ENCODE measurements around the gene KIAA0232.
A peak's percentile ranks its signal among the peaks of the same experiment; 100 is the strongest.
"Not testable (repeated sequence)": the region's sequence is repeated elsewhere in the genome, so short reads cannot be mapped to it uniquely, and the experiment has no call there.

Gene KIAA0232

DNA sequence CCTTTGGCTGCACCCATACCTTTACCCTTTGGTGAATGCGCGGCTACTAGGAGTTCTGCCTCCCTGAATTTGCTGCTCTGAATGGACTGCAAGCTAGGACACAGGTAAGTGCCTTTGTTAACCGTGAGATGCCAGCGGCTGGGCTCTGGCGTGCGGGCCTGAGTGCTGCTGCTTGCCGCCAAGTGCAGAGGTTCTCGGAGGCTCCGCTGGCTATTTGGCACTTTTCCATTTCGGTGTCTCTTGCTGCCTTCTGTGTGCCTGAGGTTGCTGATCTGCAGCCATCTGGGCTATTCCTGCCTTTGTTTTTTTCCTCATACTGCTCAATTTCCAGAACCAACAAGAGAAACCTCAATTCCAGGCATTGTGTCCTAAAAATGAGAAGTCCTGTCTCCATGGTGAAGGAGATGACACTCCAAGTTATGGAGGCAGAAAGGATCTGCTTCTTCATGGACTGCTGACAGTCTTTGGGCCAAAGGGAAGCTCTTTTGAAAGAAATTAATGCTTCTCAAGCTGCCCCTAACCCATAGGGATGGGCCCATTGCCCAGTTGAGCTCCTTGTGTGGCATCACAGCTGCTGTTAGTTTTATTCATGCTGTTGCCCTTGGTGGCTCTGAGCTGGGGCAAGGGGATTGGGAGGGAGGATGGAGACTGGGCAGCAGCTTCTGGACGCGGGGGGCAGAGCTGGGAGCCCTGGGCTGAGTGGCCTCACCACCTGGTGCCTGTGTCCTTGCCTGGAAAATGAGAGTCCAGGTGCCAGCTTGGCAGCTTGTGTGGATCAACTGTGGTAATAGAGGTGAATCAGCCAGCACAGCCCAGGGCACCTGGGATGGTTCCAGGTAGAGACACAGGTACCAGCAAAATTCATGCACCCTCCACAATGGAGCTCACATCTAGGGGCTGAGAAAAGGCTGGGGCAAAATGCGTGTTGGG, 123.3 kb downstream of the KIAA0232 start:
- DNase-seq = no peak

DNA sequence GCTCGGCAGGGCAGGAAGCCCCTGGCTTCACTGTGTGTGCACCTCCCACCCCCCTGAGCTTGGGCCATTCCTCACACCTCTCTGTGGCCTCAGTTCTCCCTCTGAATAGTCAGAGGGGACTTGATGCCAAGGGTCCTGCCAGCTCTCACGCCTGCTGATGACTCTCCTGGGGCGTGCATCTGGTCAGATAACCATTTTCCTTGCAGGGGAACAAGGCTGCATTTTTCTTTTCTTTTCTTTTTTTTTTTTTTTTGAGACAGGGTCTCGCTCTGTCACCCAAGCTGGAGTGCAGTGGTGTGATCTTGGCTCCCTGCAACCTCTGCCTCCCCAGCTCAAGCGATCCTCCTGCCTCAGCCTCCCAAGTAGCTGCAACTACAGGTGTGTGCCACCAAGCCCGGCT, 124.0 kb downstream of the KIAA0232 start:
- not testable (repeated sequence) for DNase-seq

- DNase-seq = peak; percentile 19 to 57 (median 25)
These were observed 125.2 kb downstream of the KIAA0232 start for GRCh38 chr4:6907658-6908191.

- DNase-seq = no peak
These were observed 126.0 kb downstream of the KIAA0232 start for GRCh38 chr4:6908432-6909112.

DNA sequence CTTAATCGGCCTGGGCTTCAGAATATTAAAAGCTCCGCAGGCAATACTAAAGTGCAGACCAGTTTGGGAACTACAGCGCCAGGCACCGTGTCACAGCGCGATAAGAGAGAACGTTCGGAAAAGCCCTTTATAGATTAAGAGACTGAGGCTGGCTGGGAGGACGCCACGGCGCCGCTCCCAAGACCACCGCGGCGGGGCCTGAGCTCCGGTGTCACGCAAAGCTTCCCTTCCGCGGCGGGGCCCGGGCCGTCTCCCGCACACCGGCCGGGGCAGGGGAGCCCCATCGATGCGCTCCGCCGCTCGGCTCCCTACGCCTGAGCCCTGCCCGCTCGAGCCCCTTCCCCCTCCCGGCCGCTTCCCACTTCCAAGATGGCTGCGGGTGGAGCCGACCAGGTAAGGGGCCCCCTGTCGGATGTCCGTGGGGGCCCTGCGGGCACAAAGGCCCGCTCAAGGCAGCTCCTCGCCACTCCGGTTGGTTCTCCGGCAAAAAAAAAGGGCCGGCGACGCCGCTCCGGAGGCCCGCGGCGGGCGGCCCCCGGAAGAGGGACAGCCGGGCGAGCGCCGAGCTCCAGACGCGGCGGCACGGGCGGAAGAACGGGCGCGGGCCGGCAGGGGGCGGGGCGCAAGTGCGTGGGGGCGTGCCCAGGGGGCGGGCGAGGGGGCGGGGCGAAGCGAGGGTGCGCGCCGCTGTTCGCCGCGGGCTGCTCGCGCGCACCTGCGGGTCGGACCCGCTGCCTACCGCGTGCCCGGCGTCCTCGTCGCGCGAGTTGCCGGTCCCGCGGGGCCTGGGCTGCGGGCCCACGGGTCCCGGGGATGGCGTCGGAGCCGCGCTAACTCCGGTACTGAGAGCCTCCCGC, 126.8 kb downstream of the KIAA0232 start, which contains the start of gene TBC1D14:
Gene TBC1D14, plus strand, starts transcription at position 714 of the 857 bp plus-strand sequence. CDS start 13,564 bp downstream, outside the sequence.
- peak; percentile 85 to 95 (median 92) for DNase-seq

- peak in 2 of 3 experiments; percentile 54 to 71 for DNase-seq
These were observed 127.4 kb downstream of the KIAA0232 start for GRCh38 chr4:6909970-6910339.

DNA sequence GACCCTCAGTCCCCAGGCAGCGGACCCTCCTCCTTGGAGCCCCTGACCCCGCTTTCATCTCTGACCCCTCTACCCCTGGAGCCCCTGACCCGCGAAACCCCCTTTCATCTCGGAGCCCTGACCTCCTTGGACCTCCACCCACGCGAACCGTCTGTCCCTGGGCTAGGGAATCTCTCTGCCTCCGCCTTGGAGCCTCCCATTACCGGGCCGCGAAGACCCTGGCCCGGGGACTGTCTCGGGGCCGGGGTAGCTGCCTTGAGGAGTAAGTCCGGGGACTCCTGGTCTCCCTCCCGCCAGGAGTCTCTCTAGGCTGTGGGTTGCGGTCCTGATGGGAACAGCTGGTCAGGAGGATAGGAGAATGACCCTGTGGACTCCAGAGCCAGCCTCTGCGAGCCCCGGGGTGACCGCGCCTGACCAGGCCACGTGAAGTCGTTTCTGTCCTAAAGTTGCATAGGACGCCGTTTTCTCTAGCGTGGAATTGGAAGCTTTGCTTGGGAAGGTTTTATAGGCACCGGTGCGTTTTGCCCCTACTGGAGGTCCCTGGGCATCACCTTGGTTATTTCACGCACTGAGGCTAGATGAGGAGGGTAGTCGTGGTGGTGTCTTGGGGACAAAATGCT, 127.9 kb downstream of the KIAA0232 start:
- DNase-seq = no peak

DNA sequence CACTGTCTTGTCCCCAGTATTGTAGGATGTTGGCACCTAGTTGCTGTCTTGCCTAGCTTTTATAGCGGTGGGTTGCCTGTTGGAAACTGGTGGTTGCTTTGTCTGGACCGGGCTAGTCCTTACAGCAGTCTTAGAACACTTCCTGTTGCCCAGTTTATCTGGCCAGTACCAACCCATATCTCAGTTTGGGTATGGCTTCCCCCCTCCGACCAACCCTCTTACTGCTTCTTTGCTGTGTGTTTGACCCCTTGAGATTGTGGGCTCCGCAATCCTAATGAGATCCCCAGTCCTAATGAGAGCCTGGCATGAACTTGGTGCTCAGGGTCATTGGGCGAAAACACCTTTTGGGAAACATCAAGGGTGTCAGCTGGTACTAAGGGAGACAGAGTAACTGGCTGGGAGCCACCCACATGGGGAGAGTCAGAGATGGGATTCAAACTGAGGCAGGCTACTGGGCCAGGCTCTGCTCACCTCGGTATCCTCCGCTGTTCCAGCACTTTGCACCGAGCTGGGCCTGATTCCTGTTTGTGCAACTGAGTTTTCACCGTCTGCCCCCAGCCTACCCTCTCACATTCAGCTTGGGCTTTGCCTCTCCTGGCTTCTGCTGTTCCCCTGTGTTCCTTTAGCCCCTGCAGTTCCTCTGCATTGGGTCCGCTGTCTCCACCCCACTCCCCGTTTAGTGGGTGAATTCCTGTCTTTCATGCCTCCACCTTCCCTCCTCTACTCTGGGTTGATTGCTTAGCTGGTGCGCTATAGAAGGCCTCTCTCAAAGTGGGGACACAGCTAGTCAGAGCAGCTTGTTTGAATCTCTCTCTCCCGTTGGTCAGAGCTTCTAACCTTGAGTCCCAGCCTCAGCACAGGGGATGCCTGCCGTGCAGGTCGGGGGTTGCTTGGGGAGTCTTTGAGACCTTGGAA, 128.7 kb downstream of the KIAA0232 start:
- no peak for DNase-seq

DNA sequence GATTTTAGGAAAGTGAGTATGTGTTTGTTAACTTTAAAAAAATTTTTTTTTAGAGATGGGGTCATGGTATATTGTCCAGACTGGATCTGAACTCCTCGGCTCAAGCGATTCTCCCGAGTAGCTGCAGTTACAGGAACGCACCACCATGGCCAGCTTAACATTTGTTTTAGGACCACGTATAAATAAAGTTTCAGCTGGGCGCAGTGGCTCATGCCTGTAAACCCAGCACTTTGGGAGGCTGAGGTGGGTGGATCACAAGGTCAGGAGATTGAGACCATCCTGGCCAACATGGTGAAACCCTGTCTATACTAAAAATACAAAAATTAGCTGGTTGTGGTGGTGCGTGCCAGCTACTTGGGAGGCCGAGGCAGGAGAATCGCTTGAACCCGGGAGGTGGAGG, 129.4 kb downstream of the KIAA0232 start:
- DNase-seq = not testable (repeated sequence)

DNA sequence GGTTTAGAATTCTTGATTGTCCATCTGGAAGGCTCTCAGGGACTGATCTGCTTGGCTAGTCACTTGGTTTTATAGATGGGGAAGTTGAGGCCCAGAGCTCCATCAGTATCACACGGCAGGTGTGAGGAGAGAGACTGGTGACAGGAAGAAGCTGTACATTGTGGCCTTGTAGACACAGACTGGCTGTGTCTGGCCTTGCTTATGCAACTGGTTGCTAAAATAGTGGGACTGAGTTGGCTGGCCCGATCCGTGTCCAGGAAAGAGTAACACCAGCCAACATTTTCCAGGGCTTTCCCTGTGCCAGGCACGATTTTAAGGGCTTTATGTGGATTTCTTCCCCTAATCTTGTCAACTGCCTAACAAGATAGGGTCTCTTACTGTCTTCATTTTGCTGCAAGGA, 129.9 kb downstream of the KIAA0232 start:
- DNase-seq = no peak

DNA sequence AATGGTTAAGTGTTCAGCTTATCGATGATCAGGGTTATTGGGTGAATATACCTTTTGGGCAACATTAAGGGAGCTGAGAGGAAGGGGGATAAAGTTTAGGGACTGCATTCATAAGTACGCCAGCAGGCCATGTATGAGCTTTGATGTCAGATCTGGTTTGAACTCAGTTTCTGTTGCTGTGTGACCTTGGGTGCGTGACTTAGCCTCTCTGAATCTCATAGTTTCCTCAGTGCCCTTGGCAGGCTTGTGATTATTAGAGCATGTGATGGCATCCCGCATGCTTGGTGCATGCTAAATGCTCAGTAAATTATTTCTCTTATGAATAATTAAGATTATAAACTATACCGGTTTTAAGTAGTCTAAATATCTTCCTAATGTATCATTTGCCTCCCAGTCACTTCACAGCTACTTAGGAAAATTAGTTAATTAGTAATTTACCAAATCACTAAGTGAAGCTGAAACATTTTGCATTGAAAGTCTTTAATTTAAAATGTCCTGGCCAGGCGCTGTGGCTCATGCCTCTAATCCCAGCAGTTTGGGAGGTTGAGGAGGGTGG, 130.9 kb downstream of the KIAA0232 start:
- no peak for DNase-seq

- DNase-seq = no peak
These were observed 131.9 kb downstream of the KIAA0232 start for GRCh38 chr4:6914448-6914847.

DNA sequence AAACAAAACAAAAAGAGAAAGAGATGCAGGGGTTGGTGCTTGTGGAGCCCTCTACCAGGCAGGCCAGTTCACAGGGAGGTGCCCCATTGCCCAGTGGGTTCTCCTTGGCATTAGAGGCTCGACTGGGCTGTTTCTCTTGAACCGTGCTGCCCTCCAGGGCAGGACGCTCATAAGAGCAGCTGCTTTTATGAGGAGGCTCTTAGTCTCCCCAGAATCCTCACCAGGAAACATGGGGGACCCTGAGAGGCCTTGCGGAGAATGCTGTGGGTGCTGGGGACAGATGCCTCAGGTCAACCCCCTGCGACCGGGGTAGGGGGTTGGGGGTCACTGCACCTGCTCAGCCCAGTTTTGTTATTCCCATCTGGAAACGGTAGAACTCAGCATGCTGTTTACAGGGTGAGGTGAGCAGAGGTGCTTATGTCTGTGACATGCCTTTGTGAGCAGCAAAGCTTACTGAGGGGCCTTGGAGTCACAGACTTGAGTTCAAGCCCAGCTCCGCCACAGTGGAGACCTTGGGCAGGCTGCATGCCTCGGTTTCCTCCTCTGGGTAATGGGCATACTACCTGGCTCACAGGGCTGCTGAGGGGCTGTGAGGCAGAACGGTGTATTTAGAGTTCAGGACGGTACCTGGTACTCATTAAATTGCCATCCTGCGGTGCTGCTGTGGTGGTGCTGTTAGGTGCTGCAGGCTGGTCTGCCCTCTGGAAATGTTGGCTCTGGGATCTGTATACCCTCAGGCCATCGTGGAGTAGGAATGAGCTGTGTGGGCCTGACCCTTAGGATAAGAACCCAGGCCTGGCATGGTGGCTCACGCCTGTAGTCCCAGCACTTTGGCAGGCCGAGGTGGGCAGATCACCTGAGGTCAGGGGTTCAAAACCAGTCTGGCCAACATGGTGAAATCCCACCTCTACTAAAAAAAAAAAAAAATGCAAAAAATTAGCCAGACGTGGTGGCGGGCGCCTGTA, 132.8 kb downstream of the KIAA0232 start:
- DNase-seq = no peak

DNA sequence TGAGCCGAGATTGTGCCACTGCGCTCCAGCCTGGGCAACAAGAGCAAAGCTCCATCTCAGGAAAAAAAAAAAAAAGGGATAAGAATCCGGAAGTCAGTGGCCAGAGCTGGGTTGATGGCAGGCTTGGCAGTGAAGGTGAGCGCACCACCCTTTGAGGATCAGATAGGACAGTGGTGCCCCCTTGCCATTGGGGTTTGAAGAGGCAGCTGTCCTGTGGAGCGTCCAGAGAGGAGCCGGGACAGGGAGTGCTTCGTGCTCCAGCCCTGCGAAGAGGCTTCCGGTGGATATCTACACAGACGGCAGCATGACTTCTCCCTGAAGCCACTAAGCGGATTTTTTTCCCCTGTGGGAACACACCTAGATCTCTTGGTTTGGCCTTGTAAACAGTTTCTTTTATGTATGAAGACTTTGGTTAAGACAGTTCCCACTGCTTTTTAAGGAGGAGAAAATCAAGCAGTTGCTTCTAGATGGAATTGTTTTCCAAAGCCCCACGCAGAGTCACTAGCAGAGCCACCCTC, 133.6 kb downstream of the KIAA0232 start:
- DNase-seq = no peak

DNA sequence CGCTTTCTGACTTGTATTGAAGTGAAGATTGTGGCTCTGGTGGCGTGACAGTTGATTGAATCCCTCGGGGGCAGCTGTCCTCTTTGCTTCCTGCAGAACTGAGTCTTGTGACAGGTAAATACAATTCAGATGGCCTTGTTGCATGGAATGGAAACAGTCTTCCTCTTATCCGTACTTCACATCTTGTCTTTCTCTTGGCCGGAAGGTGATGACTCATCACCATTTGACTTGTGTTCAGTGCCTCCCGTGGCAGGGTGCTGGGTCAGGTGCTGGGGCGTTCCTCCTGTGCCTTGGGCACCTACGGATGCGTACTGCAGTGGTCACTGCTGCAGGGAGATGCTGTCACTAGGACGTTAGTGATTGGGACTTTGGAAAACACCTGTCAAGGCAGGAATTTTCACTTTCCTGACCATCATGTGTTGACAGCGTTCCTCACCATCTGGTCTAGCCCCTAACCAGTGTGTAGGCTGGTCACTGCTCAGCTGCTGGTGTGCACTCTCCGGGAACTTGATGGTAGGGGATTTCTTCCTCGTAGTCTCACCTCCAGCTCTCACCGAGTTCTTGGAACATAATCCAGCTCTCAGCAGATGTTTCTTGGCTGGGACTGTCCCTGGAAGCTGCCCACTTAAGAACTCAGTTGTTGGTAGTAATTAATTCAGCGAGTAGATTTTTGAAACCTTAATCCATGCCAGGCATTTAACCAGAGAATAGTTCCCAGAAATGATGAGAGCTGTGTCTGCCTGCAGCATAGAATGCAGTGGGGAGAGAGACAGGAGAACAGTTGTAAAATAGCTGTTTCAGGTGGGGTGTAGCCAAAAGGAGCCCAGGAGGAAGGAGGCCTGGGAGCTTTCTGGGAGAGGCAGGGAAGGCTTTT, 134.3 kb downstream of the KIAA0232 start:
- peak in 1 of 3 experiments; percentile 57 for DNase-seq

GRCh38 chr4:6917461-6918271, 135.1 kb downstream of the KIAA0232 start:
- peak; percentile 89 to 98 (median 91) for DNase-seq

GRCh38 chr4:6918338-6918737, 135.8 kb downstream of the KIAA0232 start:
- DNase-seq = peak in 2 of 3 experiments; percentile 35 to 69
